Measurements from ENCODE around the gene C6orf15.

Gene C6orf15

GRCh38 chr6:31112478-31112877 lies at the start of gene C6orf15:
C6orf15 (minus strand) TSS chr6:31112575; CDS start chr6:31112555, 20 bp downstream.
- no peak for DNase-seq (ENCODE audit: low read depth)
- H3K4me3 ChIP-seq (ENCODE audit: control insufficient read depth, low read depth, low read length), result no peak within 1 kb of the TSS
- TF ChIP-seq, protein P1, sequence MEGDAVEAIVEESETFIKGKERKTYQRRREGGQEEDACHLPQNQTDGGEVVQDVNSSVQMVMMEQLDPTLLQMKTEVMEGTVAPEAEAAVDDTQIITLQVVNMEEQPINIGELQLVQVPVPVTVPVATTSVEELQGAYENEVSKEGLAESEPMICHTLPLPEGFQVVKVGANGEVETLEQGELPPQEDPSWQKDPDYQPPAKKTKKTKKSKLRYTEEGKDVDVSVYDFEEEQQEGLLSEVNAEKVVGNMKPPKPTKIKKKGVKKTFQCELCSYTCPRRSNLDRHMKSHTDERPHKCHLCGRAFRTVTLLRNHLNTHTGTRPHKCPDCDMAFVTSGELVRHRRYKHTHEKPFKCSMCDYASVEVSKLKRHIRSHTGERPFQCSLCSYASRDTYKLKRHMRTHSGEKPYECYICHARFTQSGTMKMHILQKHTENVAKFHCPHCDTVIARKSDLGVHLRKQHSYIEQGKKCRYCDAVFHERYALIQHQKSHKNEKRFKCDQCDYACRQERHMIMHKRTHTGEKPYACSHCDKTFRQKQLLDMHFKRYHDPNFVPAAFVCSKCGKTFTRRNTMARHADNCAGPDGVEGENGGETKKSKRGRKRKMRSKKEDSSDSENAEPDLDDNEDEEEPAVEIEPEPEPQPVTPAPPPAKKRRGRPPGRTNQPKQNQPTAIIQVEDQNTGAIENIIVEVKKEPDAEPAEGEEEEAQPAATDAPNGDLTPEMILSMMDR (conservative IDR thresholded peaks at IDR 0.05; ENCODE audit: control insufficient read depth, insufficient read depth, low read depth, low read length), result no peak

DNA sequence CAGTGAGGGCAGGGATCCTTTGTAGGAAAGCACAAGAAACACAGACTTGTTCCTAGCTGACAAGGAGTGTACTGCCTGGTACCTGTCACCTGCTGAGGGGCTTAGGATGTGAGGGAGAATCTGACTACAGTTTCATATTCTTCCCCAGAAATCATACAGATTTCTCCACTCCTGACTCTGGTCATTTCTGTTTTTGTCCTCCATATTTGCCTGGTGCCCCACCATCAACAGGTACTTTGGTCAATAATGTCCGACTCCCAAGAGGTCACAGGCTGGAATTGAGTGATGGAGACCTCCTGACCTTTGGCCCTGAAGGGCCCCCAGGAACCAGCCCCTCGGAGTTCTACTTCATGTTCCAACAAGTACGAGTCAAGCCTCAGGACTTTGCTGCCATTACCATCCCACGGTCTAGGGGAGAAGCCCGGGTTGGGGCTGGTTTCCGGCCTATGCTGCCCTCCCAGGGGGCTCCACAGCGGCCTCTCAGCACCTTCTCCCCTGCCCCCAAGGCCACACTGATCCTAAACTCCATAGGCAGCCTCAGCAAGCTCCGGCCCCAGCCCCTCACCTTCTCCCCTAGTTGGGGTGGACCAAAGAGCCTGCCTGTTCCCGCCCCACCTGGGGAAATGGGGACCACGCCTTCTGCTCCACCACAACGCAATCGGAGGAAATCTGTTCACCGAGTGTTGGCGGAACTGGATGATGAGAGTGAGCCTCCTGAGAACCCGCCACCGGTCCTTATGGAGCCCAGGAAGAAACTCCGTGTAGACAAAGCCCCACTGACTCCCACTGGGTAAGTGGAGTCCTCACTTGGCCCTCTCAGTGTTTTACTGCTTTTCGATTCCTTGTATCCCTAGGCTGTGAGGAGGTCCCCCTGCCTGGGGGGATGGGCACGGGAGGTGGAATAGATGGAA lies 49.1 kb upstream of the C6orf15 start:
- no peak for DNase-seq (ENCODE audit: low read depth)
- no peak overlapping the region for H3K4me3 ChIP-seq (ENCODE audit: control insufficient read depth, low read depth, low read length)
- TF ChIP-seq, protein P1 (conservative IDR thresholded peaks at IDR 0.05; ENCODE audit: control insufficient read depth, insufficient read depth, low read depth, low read length), result no peak

- peak overlapping the region; percentile 88 for H3K4me3 ChIP-seq (ENCODE audit: control insufficient read depth, low read depth, low read length)
- TF ChIP-seq, protein P1 (conservative IDR thresholded peaks at IDR 0.05; ENCODE audit: control insufficient read depth, insufficient read depth, low read depth, low read length), result no peak
- DNase-seq (ENCODE audit: low read depth), result peak; percentile 24
These were observed 46.8 kb upstream of the C6orf15 start for GRCh38 chr6:31158863-31159855.

GRCh38 chr6:31158140-31158862 lies 45.9 kb upstream of the C6orf15 start, which contains the start of gene TCF19:
TCF19 (plus strand) TSS chr6:31158589; CDS start chr6:31159470, 881 bp downstream.
- TF ChIP-seq, protein P1 (conservative IDR thresholded peaks at IDR 0.05; ENCODE audit: control insufficient read depth, insufficient read depth, low read depth, low read length), result no peak
- peak within 1 kb of the TSS; percentile 88 for H3K4me3 ChIP-seq (ENCODE audit: control insufficient read depth, low read depth, low read length)
- peak; percentile 99 for DNase-seq (ENCODE audit: low read depth)

DNA sequence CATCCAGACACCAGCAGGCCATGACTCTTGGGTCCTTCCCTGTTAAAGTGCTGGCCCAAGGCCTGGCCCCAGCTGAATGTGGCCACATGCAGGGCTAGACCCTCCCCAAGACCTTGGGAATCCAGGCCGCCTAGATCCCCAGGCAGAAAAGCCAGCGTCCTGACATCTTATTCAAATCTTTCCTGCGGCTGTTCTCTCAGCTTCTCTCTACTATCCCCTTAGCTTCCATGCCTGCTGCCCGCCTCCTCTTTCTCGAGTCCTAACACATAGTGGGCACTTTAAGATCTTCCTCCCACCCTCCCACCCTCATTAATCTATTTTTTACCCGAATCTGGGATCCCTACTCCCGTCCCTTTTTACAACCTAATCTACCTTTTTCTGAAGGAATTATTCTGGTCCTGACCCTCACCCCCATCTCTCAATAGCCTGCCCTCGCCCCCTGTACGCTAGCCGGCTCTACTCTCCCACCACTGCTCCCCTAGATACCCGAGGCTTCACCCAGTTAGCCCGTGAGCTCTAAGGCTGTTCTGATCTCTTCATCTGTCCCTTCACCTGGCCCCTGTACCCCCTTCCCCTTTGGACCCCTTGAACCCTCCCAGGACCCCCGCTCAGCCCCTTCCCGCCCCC lies 45.3 kb upstream of the C6orf15 start, which contains the start of gene CCHCR1:
CCHCR1 (minus strand) TSS at position 290 of the 627 bp plus-strand sequence; CDS start at position 88, 202 bp downstream.
- TF ChIP-seq, protein P1 (conservative IDR thresholded peaks at IDR 0.05; ENCODE audit: control insufficient read depth, insufficient read depth, low read depth, low read length), result no peak
- DNase-seq (ENCODE audit: low read depth), result no peak
- H3K4me3 ChIP-seq (ENCODE audit: control insufficient read depth, low read depth, low read length), result peak within 1 kb of the TSS; percentile 88

Data from fibroblast of mammary gland (primary cell).